B cell (primary cell): ENCODE results near the gene DSCAML1. TPM values are rescaled to one million over a fixed set of nuclear protein-coding genes. Genes with fewer than 3 reads are reported as not detected.

Experiments used
- ATAC-seq: fragments of 200-7000 bp; cut with Tn5 transposase; one replicate; pipeline ENCODE4 v1.10.0; 2021; ENCODE audit warnings: low read depth, mild to moderate bottlenecking, moderate number of reproducible peaks, moderate library complexity
- CTCF ChIA-PET: fragments of 350-600 bp; sonication (Branson Sonifier 250); formaldehyde crosslinking; loops from one replicate; lab custom pipeline; 2021; ENCODE audit warnings: antibody characterized with exemption, inconsistent platforms; lab: Charles Lee
- POLR2A ChIA-PET: fragments of 350-600 bp; sonication (Branson Sonifier 250); formaldehyde crosslinking; loops from one replicate; lab custom pipeline; 2021; ENCODE audit warnings: antibody characterized with exemption; lab: Charles Lee
- DNase-seq: peaks from one replicate; pipeline ENCODE4 v3.0.0; 2013
- H2AFZ ChIP-seq: 2 replicates; pipeline ENCODE4 v1.6.1; 2012; ENCODE audit warnings: mild to moderate bottlenecking, low read depth, low read length; ENCODE audit not compliant: insufficient read depth, poor library complexity, severe bottlenecking
- H3K27ac ChIP-seq, 2 donors: 1 replicate in 1 of 2; 2 replicates in 1 of 2; pipeline ENCODE4 v1.5.1; 2012 to 2013; ENCODE audit warnings: low read length in 2 of 2, mild to moderate bottlenecking in 2 of 2, moderate library complexity in 1 of 2
- H3K27me3 ChIP-seq, 4 experiments: fragments of 200-600 bp in 1 of 4; sonication (generic) in 1 of 4; replicated peaks in 1 of 4; 1 replicate in 2 of 4; 2 replicates in 2 of 4; pipeline versions ENCODE4 v1.6.1 to v1.7.0; 2013 to 2016; ENCODE audit warnings: low read length in 3 of 4, mild to moderate bottlenecking in 2 of 4, mixed read lengths in 1 of 4, moderate library complexity in 1 of 4; ENCODE audit not compliant: insufficient read depth in 4 of 4, control insufficient read depth in 3 of 4; ENCODE audit errors: control extremely low read depth in 1 of 4
- H3K36me3 ChIP-seq, 2 experiments: replicated peaks in 1 of 2; 1 replicate in 1 of 2; 2 replicates in 1 of 2; pipeline versions ENCODE4 v1.6.1 to v1.7.1; 2013; ENCODE audit warnings: low read length in 1 of 2; ENCODE audit not compliant: insufficient read depth in 2 of 2, control insufficient read depth in 1 of 2; ENCODE audit errors: control extremely low read depth in 1 of 2, extremely low read depth in 1 of 2
- H3K4me1 ChIP-seq, 2 donors: fragments of 200-600 bp in 1 of 2; sonication (generic) in 1 of 2; 1 replicate in 1 of 2; 2 replicates in 1 of 2; pipeline versions ENCODE4 v1.5.1 to v1.6.1; 2013 to 2017; ENCODE audit warnings: low read length in 2 of 2; ENCODE audit not compliant: control insufficient read depth in 2 of 2, insufficient read depth in 2 of 2
- H3K4me2 ChIP-seq: replicated peaks from 2 replicates; pipeline ENCODE3; 2012; ENCODE audit warnings: mild to moderate bottlenecking, low read depth, low read length; ENCODE audit not compliant: poor library complexity, severe bottlenecking
- H3K4me3 ChIP-seq, 5 experiments: fragments of 200-600 bp in 1 of 5; sonication (generic) in 1 of 5; 1 replicate in 3 of 5; 2 replicates in 2 of 5; pipeline versions ENCODE4 v1.5.1 to v1.7.0; 2011 to 2016; ENCODE audit warnings: low read length in 4 of 5, mild to moderate bottlenecking in 4 of 5, low read depth in 2 of 5, control low read depth in 1 of 5, moderate library complexity in 1 of 5; ENCODE audit not compliant: insufficient read depth in 1 of 5; ENCODE audit errors: control extremely low read depth in 1 of 5, extremely low read depth in 1 of 5
- H3K79me2 ChIP-seq: fragments of 200-600 bp; sonication (generic); one replicate; pipeline ENCODE4 v1.6.0; 2016; ENCODE audit warnings: low read length; ENCODE audit not compliant: control insufficient read depth, insufficient read depth
- H3K9ac ChIP-seq: fragments of 200-600 bp; sonication (generic); 2 replicates; pipeline ENCODE4 v1.6.1; 2017; ENCODE audit warnings: mild to moderate bottlenecking, low read length, moderate library complexity
- H3K9me3 ChIP-seq, 3 donors: one replicate each; pipeline versions ENCODE4 v1.6.1 to v1.7.1; 2013; ENCODE audit warnings: low read length in 2 of 3; ENCODE audit not compliant: control insufficient read depth in 2 of 3, insufficient read depth in 1 of 3; ENCODE audit errors: control extremely low read depth in 1 of 3
- H4K20me1 ChIP-seq: 2 replicates; pipeline ENCODE4 v1.6.0; 2012; ENCODE audit warnings: mild to moderate bottlenecking, low read length; ENCODE audit not compliant: insufficient read depth, control insufficient read depth, poor library complexity, severe bottlenecking
- H3K27ac Mint-ChIP-seq: one replicate; pipeline ENCODE4 v1.8.0; 2021; ENCODE audit warnings: mixed read lengths
- H3K27me3 Mint-ChIP-seq: one replicate; pipeline ENCODE4 v1.8.0; 2021; ENCODE audit warnings: mixed read lengths
- H3K4me1 Mint-ChIP-seq: one replicate; pipeline ENCODE4 v1.8.0; 2021; ENCODE audit warnings: mixed read lengths
- H3K4me3 Mint-ChIP-seq: one replicate; pipeline ENCODE4 v1.8.0; 2021; ENCODE audit warnings: mixed read lengths
- H3K9me3 Mint-ChIP-seq: one replicate; pipeline ENCODE4 v1.8.0; 2022; ENCODE audit warnings: mixed read lengths; ENCODE audit not compliant: insufficient read depth
- CTCF ChIP-seq: fragments of 200-600 bp; IDR thresholded peaks from one replicate; pipeline ENCODE4 v1.8.0; 2022; ENCODE audit warnings: antibody characterized with exemption, mild to moderate bottlenecking
- EZH2 ChIP-seq: IDR thresholded peaks from 2 replicates; pipeline ENCODE4 v1.6.1; 2012; ENCODE audit warnings: borderline replicate concordance, low read depth, mild to moderate bottlenecking, moderate library complexity, low read length; ENCODE audit not compliant: insufficient read depth, poor library complexity, severe bottlenecking
- WGBS: methylation state at CpG from one replicate; pipeline ENCODE4 v1.1.5; 2013; ENCODE audit warnings: missing lambda C conversion rate; ENCODE audit not compliant: insufficient coverage; 5-methylcytosine and 5-hydroxymethylcytosine counted together
- intact Hi-C: fragments of 100-400 bp; cut with micrococcal nuclease; formaldehyde crosslinking; loops from one replicate; pipeline ENCODE4 v1.10.0; 2022
- polyA plus RNA-seq: library from polyadenylated mRNA; depleted of rRNA; stranded (reverse); fragments of >200 nt; gene quantifications from 2 replicates; pipeline ENCODE4 v1.2.3, GENCODE V29; 2012
- total RNA-seq, 2 donors: library from RNA; stranded (reverse); fragments of 120-200 nt in 1 of 2; gene quantifications; 1 replicate in 1 of 2; 2 replicates in 1 of 2; pipeline versions ENCODE4 v1.2.3 to v1.2.4, GENCODE V29; 2013 to 2022

The DSCAML1 gene
- total and polyA plus RNA-seq, 2 donors (not counting 1 experiment from before 2014, with no cell fraction given) = 1.2 to 6.2 TPM

- no peak overlapping the region for H2AFZ ChIP-seq
- ATAC-seq (no peak), DNase-seq (no peak)
- Mint-ChIP-seq H3K4me1 (no peaks in the 10 kb centered on the region), H3K4me3 (no peak overlapping the region), H3K27me3 (peaks cover 3% of the 10 kb centered on the region), H3K27ac (no peak overlapping the region), H3K9me3 (no peaks in the 10 kb centered on the region)
- H3K79me2 ChIP-seq = no peaks in the 10 kb centered on the region
- 88% methylated on average over 2 of the region's 3 CpGs for WGBS
- no peaks in the 10 kb centered on the region for H4K20me1 ChIP-seq
- ChIA-PET POLR2A (no interaction called here), CTCF (no interaction called here)
- peaks cover 0 to 4% of the 10 kb centered on the region in 2 donors for H3K4me1 ChIP-seq
- H3K27me3 ChIP-seq = no peaks in the 10 kb centered on the region
- intact Hi-C loops = no loop called here
- TF ChIP-seq EZH2 (no peak), CTCF (no peak)
- no peak overlapping the region for H3K4me3 ChIP-seq
- H3K27ac ChIP-seq = no peak overlapping the region
- H3K9ac ChIP-seq = no peak overlapping the region
- H3K36me3 ChIP-seq = no peaks in the 10 kb centered on the region
- no peaks in the 10 kb centered on the region for H3K9me3 ChIP-seq
- H3K4me2 ChIP-seq = no peak overlapping the region
These were observed 103.7 kb downstream of the DSCAML1 start for GRCh38 chr11:117693344-117693743.

- Histone ChIP-seq H3K4me2 (no peak overlapping the region), H4K20me1 (no peaks in the 10 kb centered on the region), H3K9ac (no peak overlapping the region), H3K27me3 (no peaks in the 10 kb centered on the region), H2AFZ (no peak overlapping the region), H3K4me1 (peaks cover 0 to 4% of the 10 kb centered on the region in 2 donors), H3K27ac (no peak overlapping the region), H3K9me3 (no peaks in the 10 kb centered on the region), H3K4me3 (no peak overlapping the region), H3K36me3 (no peaks in the 10 kb centered on the region), H3K79me2 (no peaks in the 10 kb centered on the region)
- DNase-seq (no peak), ATAC-seq (no peak)
- H3K4me1 Mint-ChIP-seq = no peaks in the 10 kb centered on the region
- no peaks in the 10 kb centered on the region for H3K9me3 Mint-ChIP-seq
- TF ChIP-seq CTCF (no peak), EZH2 (no peak)
- POLR2A ChIA-PET = no interaction called here
- peaks cover 15% of the 10 kb centered on the region for H3K27me3 Mint-ChIP-seq
- intact Hi-C loops = no loop called here
- H3K27ac Mint-ChIP-seq = no peak overlapping the region
- no CpG with 5 or more reads among the region's 10 CpGs for WGBS
- no peak overlapping the region for H3K4me3 Mint-ChIP-seq
- CTCF ChIA-PET = no interaction called here
These were observed 105.5 kb downstream of the DSCAML1 start for GRCh38 chr11:117691516-117691915.
